NCI-H82 treated with DMSO at 0.1 percent for 48 hours (cell line): ENCODE measurements around the gene TRIO.
A peak's percentile ranks its signal among the peaks of the same experiment; 100 is the strongest.

ENCODE experiments used
- DNase-seq: peaks from one replicate; lab custom pipeline; 2025; ENCODE audit not compliant: unreplicated experiment; lab: John Stamatoyannopoulos, UW

Gene TRIO

GRCh38 chr5:14471507-14471906, 328.4 kb downstream of the TRIO start:
- DNase-seq, result no peak

DNA sequence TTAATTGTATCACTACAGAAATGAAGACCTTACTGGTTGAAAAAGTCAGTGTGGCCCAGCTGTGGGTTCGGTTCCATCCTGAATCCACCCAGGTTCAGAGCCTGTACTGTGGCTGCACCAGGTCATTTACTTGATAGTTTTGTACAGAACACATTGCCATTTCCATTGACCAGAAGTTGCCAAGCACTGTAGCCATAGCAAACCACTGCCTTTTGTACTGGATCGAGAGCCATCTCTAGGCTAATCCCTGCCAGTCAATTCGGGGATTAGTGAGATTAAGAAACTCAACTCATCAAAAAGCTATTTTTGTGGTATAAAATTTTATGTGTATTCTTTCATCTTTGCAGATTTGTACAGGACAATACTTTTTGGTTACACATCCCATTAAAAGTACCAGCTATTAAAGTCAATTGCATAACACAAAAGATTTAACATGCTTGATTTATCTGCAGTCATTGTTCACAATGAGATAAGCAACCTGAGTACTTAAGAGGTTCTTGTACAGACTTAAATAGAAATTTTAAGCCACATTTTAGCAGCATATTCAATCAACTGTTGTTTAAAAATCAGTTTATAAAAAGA, 329.9 kb downstream of the TRIO start:
- DNase-seq, result peak; percentile 71

GRCh38 chr5:14475045-14475444, 331.9 kb downstream of the TRIO start:
- DNase-seq, result no peak

GRCh38 chr5:14476786-14477435, 333.8 kb downstream of the TRIO start:
- no peak for DNase-seq

GRCh38 chr5:14479143-14479696, 336.1 kb downstream of the TRIO start:
- DNase-seq, result no peak

GRCh38 chr5:14481349-14481748, 338.2 kb downstream of the TRIO start:
- DNase-seq, result no peak

DNA sequence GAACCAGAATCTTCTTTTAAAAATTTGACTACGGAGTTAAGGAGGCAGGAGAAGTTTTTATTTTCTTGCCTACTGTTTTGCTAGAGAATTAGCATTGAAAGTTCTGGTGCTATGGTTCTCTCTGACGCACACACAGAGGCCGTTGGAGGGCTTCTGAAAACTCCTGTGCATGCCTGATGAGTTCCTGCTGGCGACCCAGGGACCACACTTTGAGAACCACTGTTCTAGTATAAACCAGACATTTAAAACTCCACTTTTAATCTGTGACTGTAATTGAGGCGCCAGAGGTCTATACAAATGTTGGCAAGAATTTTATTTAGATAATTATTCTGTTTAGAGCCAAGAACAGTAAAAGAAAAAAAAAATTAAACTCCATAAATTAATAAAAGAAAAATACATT, 338.9 kb downstream of the TRIO start:
- DNase-seq, result no peak

DNA sequence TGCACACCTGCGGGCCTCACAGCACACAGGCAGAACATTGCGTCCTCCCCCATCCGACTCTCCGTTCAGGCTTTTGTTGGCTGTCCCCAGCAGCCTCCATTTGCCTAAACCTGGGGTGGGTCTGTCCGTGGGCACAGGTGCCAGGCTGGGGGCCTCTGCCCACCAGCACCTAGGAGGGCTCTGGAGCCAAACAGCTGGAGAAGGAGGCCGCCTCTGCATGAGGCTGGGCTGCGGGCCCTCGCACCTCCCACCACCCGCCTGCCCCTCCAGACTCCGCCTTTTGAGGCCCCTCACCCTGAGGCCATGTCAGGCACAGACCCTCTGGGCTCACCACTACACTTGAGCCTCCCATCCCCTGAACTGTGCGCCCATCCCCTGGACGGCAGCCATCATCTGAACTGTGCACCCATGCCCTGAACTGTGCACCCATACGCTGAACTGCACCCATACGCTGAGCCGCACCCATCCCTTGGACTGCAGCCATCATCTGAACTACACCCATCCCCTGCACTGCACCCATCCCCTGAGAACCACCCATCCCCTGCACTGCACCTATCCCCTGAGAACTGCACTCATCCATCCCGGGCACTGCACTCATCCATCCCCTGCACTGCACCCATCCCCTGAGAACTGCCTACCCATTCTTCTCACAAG, 340.5 kb downstream of the TRIO start:
- DNase-seq, result no peak

- DNase-seq, result no peak
These were observed 343.3 kb downstream of the TRIO start for GRCh38 chr5:14486486-14486885.

DNA sequence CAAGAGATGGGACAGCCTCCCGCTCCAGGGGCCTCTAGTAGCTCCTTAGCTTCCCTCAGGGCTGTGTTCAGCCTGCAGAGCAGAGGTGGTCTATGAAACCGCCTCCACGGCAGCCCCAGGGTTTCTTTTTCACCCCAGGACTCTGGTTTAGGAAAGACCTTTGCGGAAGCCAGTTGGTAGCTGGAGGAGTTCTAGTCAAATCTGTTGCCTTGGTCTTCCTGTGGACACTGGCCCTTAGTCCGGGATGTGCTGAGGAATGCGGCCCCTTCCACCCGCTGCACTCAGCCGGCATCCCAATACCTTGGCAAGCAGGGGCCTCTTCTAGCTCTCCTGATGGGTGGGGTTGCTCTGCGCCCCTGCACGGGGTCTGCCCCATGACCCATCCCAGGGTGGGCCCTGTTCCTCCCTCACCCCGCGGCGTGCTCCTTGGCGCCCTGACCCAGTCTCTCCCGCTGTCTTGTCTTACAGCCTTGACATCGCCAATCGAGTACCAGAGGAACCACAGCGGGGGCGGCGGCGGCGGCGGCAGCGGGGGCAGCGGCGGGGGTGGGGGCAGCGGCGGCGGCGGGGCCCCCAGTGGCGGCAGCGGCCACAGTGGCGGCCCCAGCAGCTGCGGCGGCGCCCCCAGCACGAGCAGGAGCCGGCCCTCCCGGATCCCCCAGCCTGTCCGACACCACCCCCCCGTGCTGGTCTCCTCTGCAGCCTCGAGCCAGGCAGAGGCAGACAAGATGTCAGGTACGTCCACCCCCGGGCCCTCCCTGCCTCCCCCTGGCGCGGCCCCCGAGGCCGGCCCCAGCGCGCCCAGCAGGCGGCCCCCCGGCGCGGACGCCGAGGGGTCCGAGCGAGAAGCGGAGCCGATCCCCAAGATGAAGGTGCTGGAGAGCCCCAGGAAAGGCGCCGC, 344.1 kb downstream of the TRIO start:
- DNase-seq, result no peak

DNA sequence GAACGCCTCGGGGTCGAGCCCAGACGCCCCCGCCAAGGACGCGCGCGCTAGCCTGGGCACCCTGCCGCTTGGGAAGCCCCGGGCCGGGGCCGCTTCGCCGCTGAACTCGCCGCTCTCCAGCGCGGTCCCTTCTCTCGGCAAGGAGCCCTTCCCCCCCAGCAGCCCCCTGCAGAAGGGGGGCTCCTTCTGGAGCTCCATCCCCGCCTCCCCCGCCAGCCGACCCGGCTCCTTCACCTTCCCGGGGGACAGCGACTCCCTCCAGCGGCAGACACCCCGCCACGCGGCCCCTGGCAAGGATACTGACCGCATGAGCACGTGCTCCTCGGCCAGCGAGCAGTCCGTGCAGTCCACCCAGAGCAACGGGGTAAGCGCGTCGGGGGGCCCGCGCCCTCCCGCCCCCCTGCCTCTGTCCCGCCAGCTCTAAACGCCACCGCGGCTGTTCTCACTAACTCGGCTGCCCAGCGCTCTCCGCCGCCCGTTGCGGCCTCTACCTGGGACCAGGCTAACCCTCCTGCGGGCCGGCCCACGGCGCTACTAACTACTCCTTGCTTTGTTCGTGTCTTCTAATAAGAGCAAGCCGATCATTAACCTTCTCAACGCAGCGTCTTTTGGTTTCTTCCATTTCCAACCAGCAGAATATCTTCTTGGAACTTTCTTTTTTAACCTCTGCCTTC, 344.9 kb downstream of the TRIO start:
- no peak for DNase-seq

DNA sequence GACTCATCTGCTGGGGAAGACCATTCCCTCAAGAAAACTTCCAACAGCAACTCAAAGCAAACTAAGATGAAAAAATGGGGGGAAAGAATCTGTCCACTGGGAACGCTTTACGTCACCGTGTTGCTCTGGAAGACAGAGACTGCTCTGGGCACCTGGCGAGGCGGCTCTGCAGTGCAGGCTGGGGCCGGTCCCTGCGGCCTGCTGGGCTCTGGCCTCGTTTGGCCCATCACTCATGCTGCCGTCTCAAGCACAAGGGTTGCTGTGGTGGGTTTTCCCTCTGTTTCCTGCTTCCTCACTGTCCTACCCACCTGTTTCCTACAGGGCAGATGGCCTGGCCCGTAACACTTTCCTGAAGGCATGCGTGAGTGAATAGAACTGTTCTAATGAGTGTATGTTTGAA, 345.6 kb downstream of the TRIO start:
- no peak for DNase-seq

- DNase-seq, result no peak
These were observed 346.5 kb downstream of the TRIO start for GRCh38 chr5:14489643-14490042.

- no peak for DNase-seq
These were observed 347.2 kb downstream of the TRIO start for GRCh38 chr5:14490309-14490711.

GRCh38 chr5:14491015-14491915, 348.1 kb downstream of the TRIO start:
- no peak for DNase-seq

DNA sequence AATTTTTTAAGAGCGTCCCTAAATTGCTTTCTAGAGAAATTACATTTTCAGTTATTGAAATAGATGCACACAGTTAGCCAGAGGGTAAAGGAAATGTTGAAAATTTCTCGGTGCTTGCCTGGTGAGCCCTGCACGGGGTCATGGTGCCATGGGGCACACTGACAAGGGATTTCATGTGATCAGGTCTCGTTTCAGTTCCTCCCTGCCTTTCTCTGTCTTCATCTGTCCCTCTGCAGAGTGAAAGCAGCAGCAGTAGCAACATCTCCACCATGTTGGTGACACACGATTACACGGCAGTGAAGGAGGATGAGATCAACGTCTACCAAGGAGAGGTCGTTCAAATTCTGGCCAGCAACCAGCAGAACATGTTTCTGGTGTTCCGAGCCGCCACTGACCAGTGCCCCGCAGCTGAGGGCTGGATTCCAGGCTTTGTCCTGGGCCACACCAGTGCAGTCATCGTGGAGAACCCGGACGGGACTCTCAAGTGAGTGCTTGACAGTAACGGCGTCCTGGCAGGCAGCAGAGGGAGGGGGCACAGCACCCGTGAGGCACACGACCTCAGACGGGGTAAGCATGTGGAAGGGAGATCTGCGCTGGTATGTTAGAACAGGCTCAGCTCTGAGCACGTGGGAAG, 349.3 kb downstream of the TRIO start:
- no peak for DNase-seq

- no peak for DNase-seq
These were observed 352.2 kb downstream of the TRIO start for GRCh38 chr5:14495301-14495700.

GRCh38 chr5:14497311-14497710, 354.2 kb downstream of the TRIO start:
- DNase-seq, result peak; percentile 64
